Liver (tissue), 9 donors: ENCODE measurements around the gene SUCLG2. TPM values are rescaled to one million over a fixed set of nuclear protein-coding genes. Genes with fewer than 3 reads are reported as not detected.

ENCODE experiments used
- DNase-seq: peaks from one replicate; pipeline ENCODE4 v3.0.0-alpha.2; 2017; ENCODE audit warnings: low spot score
- H3K27ac ChIP-seq, 2 donors: one replicate each; pipeline ENCODE4 v1.7.0; 2013; ENCODE audit warnings: inconsistent platforms in 2 of 2, low read length in 2 of 2, control low read depth in 1 of 2, low read depth in 1 of 2, mild to moderate bottlenecking in 1 of 2
- H3K27me3 ChIP-seq, 4 donors: one replicate each; pipeline versions ENCODE4 v1.6.1 to v1.7.0; 2013; ENCODE audit warnings: low read length in 3 of 4, inconsistent platforms in 1 of 4, mild to moderate bottlenecking in 1 of 4, moderate library complexity in 1 of 4; ENCODE audit not compliant: control insufficient read depth in 4 of 4, insufficient read depth in 4 of 4
- H3K36me3 ChIP-seq, 4 donors: one replicate each; pipeline versions ENCODE4 v1.6.1 to v1.7.0; 2013; ENCODE audit warnings: low read length in 3 of 4, mild to moderate bottlenecking in 3 of 4, low read depth in 1 of 4, moderate library complexity in 1 of 4; ENCODE audit not compliant: control insufficient read depth in 4 of 4, insufficient read depth in 3 of 4
- H3K4me1 ChIP-seq, 4 donors: one replicate each; pipeline versions ENCODE4 v1.6.1 to v1.7.0; 2013; ENCODE audit warnings: low read length in 3 of 4, mild to moderate bottlenecking in 3 of 4, moderate library complexity in 1 of 4; ENCODE audit not compliant: control insufficient read depth in 4 of 4, insufficient read depth in 4 of 4
- H3K4me3 ChIP-seq, 3 donors: one replicate each; pipeline versions ENCODE4 v1.6.1 to v1.7.0; 2013; ENCODE audit warnings: low read length in 3 of 3, control low read depth in 1 of 3, low read depth in 1 of 3, mild to moderate bottlenecking in 1 of 3
- H3K9ac ChIP-seq, 2 donors: one replicate each; pipeline ENCODE4 v1.7.0; 2013; ENCODE audit warnings: low read length in 2 of 2, mild to moderate bottlenecking in 2 of 2, moderate library complexity in 2 of 2, control low read depth in 1 of 2, low read depth in 1 of 2
- H3K9me3 ChIP-seq, 4 donors: one replicate each; pipeline versions ENCODE4 v1.6.1 to v1.7.0; 2013; ENCODE audit warnings: low read length in 3 of 4; ENCODE audit not compliant: control insufficient read depth in 4 of 4
- EGR1 ChIP-seq, 2 donors: IDR thresholded peaks; 2 replicates each; pipeline ENCODE4 v1.6.1; 2016 to 2018; ENCODE audit warnings: antibody characterized with exemption in 2 of 2, low read depth in 2 of 2
- FOXA1 ChIP-seq: IDR thresholded peaks from 2 replicates; pipeline ENCODE4 v1.6.1; 2016; ENCODE audit warnings: antibody characterized with exemption
- FOXA2 ChIP-seq: IDR thresholded peaks from 2 replicates; pipeline ENCODE4 v1.6.1; 2016; ENCODE audit warnings: antibody characterized with exemption
- HNF4A ChIP-seq, 2 donors: conservative IDR thresholded peaks; 2 replicates each; pipeline ENCODE4 v1.6.1; 2016; ENCODE audit warnings: antibody characterized with exemption in 2 of 2, mild to moderate bottlenecking in 2 of 2
- HNF4G ChIP-seq: IDR thresholded peaks from 2 replicates; pipeline ENCODE4 v1.6.1; 2016; ENCODE audit warnings: antibody characterized with exemption
- JUND ChIP-seq, 2 donors: IDR thresholded peaks; 2 replicates each; pipeline ENCODE4 v1.6.1; 2016; ENCODE audit warnings: antibody characterized with exemption in 2 of 2
- NR2F2 ChIP-seq: IDR thresholded peaks from 2 replicates; pipeline ENCODE4 v1.6.1; 2016; ENCODE audit warnings: antibody characterized with exemption
- RAD21 ChIP-seq, 2 donors: IDR thresholded peaks; 2 replicates each; pipeline ENCODE4 v1.6.1; 2016; ENCODE audit warnings: antibody characterized with exemption in 2 of 2, mild to moderate bottlenecking in 2 of 2
- RXRA ChIP-seq, 2 donors: IDR thresholded peaks; 2 replicates each; pipeline ENCODE4 v1.6.1; 2017 to 2018; ENCODE audit warnings: antibody characterized with exemption in 2 of 2, mild to moderate bottlenecking in 1 of 2
- SP1 ChIP-seq: IDR thresholded peaks from 2 replicates; pipeline ENCODE4 v1.6.1; 2018; ENCODE audit warnings: antibody characterized with exemption, mild to moderate bottlenecking
- TAF1 ChIP-seq: conservative IDR thresholded peaks from 2 replicates; pipeline ENCODE4 v1.6.1; 2016; ENCODE audit warnings: antibody characterized with exemption, mild to moderate bottlenecking
- YY1 ChIP-seq: IDR thresholded peaks from 2 replicates; pipeline ENCODE4 v1.6.1; 2016; ENCODE audit warnings: antibody characterized with exemption, mild to moderate bottlenecking
- WGBS: extraction: QIAGEN DNeasy Blood & Tissue Kit; methylation state at CpG from one replicate; pipeline ENCODE4 v1.1.7; 2013; 5-methylcytosine and 5-hydroxymethylcytosine counted together
- polyA plus RNA-seq, 2 donors: library from polyadenylated mRNA; stranded (reverse) in 1 of 2; unstranded in 1 of 2; fragments of 200-250 nt in 1 of 2; fragments of >200 nt in 1 of 2; fragmentation: Nextera tagmentation in 1 of 2; extraction: Ambion mirVana in 1 of 2; gene quantifications; one replicate each; pipeline versions ENCODE4 v1.2.1 to v1.2.3, GENCODE V29; 2013 to 2015
- total RNA-seq, 2 donors: library from RNA; depleted of rRNA; stranded (reverse); fragments of >200 nt; gene quantifications; one replicate each; pipeline ENCODE4 v1.2.3, GENCODE V29; 2014
- TF ChIP-seq, protein P1 (sequence below): IDR thresholded peaks from 2 replicates; pipeline ENCODE4 v1.6.1; 2016; ENCODE audit warnings: antibody characterized with exemption, mild to moderate bottlenecking
- TF ChIP-seq, protein P2 (sequence below): IDR thresholded peaks from 2 replicates; pipeline ENCODE4 v1.6.1; 2016; ENCODE audit warnings: antibody characterized with exemption
- TF ChIP-seq, protein P3 (sequence below): IDR thresholded peaks from 2 replicates; pipeline ENCODE4 v1.6.1; 2016; ENCODE audit warnings: antibody characterized with exemption
- TF ChIP-seq, protein P4 (sequence below): IDR thresholded peaks from 2 replicates; pipeline ENCODE4 v1.6.1; 2016; ENCODE audit warnings: antibody characterized with exemption
- TF ChIP-seq, protein P5 (sequence below): fragments of 150-350 bp; IDR thresholded peaks from 2 replicates; pipeline ENCODE4 v1.5.1; 2017; ENCODE audit warnings: improper control_type of control experiment, low read depth, low read length; ENCODE audit not compliant: missing input control
- donor health status: healthy.
- donor health status: healthy.
- donor health status: healthy.
- donor health status: healthy.
- donor health status: healthy.

The SUCLG2 gene
- total and polyA plus RNA-seq, 4 donors, result 45.3 to 114 (median 92.8) TPM

DNA sequence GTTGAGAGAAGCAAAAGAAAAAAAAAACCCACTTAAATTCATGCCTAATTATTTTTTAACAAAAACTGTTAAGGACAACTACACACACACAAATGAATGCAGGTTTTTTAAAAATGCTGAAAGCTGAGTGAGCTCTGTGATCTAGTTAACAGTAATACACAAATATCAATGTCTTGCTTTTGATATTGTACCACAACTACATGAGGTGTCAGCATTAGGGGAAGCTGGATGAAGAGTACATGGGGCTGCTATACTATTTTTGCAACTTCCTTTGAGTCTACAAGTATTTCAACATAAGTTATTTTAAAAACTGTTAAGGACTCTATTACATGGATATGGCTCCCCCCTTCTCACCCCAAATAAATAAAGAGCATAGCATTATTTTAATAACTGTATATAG, 44.7 kb downstream of the SUCLG2 start (continued):
- TF ChIP-seq, protein P1, sequence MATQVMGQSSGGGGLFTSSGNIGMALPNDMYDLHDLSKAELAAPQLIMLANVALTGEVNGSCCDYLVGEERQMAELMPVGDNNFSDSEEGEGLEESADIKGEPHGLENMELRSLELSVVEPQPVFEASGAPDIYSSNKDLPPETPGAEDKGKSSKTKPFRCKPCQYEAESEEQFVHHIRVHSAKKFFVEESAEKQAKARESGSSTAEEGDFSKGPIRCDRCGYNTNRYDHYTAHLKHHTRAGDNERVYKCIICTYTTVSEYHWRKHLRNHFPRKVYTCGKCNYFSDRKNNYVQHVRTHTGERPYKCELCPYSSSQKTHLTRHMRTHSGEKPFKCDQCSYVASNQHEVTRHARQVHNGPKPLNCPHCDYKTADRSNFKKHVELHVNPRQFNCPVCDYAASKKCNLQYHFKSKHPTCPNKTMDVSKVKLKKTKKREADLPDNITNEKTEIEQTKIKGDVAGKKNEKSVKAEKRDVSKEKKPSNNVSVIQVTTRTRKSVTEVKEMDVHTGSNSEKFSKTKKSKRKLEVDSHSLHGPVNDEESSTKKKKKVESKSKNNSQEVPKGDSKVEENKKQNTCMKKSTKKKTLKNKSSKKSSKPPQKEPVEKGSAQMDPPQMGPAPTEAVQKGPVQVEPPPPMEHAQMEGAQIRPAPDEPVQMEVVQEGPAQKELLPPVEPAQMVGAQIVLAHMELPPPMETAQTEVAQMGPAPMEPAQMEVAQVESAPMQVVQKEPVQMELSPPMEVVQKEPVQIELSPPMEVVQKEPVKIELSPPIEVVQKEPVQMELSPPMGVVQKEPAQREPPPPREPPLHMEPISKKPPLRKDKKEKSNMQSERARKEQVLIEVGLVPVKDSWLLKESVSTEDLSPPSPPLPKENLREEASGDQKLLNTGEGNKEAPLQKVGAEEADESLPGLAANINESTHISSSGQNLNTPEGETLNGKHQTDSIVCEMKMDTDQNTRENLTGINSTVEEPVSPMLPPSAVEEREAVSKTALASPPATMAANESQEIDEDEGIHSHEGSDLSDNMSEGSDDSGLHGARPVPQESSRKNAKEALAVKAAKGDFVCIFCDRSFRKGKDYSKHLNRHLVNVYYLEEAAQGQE, result no peak
- no peak for TF ChIP-seq SP1
- TF ChIP-seq, protein P2, sequence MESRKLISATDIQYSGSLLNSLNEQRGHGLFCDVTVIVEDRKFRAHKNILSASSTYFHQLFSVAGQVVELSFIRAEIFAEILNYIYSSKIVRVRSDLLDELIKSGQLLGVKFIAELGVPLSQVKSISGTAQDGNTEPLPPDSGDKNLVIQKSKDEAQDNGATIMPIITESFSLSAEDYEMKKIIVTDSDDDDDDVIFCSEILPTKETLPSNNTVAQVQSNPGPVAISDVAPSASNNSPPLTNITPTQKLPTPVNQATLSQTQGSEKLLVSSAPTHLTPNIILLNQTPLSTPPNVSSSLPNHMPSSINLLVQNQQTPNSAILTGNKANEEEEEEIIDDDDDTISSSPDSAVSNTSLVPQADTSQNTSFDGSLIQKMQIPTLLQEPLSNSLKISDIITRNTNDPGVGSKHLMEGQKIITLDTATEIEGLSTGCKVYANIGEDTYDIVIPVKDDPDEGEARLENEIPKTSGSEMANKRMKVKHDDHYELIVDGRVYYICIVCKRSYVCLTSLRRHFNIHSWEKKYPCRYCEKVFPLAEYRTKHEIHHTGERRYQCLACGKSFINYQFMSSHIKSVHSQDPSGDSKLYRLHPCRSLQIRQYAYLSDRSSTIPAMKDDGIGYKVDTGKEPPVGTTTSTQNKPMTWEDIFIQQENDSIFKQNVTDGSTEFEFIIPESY, result no peak

DNA sequence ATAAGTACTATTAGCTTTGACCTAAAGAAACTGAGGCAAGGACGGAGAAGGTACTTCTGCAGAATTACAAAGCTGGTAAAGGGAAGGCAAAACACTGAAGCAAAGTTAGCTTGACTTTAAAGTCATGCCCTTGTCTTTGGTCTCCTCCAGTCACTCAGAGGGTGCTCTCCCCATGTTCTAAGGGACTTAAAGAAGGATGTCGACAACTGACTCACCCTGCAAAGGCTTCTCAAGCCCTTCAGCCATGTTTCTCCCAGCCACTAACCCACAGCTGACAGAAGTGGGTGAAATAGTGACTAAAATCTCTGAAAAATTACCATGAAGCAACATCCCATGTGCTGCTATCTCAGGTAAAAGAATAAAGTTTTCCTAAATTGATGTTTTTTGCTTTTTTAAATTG, 46.4 kb downstream of the SUCLG2 start:
- Histone ChIP-seq H3K9me3 (no peaks in the 10 kb centered on the region), H3K4me3 (no peak overlapping the region), H3K36me3 (peaks cover 0 to 28% (median 22%) of the 10 kb centered on the region in 4 donors), H3K9ac (no peak overlapping the region), H3K27ac (no peak overlapping the region), H3K4me1 (no peaks in the 10 kb centered on the region), H3K27me3 (no peaks in the 10 kb centered on the region)
- TF ChIP-seq JUND (IDR thresholded peaks at IDR 0.05), result no peak
- no peak for TF ChIP-seq RAD21 (IDR thresholded peaks at IDR 0.05)
- no peak for TF ChIP-seq EGR1 (IDR thresholded peaks at IDR 0.05; ENCODE audit: low read depth in 2 of 2)
- TF ChIP-seq, protein P3, sequence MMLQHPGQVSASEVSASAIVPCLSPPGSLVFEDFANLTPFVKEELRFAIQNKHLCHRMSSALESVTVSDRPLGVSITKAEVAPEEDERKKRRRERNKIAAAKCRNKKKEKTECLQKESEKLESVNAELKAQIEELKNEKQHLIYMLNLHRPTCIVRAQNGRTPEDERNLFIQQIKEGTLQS, result no peak
- TF ChIP-seq NR2F2, result no peak
- TF ChIP-seq, protein P4, sequence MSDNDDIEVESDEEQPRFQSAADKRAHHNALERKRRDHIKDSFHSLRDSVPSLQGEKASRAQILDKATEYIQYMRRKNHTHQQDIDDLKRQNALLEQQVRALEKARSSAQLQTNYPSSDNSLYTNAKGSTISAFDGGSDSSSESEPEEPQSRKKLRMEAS, result no peak
- TF ChIP-seq TAF1, result no peak
- no peak for TF ChIP-seq FOXA2
- no peak for TF ChIP-seq FOXA1
- TF ChIP-seq HNF4A (conservative IDR thresholded peaks at IDR 0.05), result no peak
- TF ChIP-seq, protein P1, result no peak
- no peak for TF ChIP-seq RXRA (IDR thresholded peaks at IDR 0.05)
- no peak for TF ChIP-seq YY1
- no peak for TF ChIP-seq HNF4G
- TF ChIP-seq, protein P5, sequence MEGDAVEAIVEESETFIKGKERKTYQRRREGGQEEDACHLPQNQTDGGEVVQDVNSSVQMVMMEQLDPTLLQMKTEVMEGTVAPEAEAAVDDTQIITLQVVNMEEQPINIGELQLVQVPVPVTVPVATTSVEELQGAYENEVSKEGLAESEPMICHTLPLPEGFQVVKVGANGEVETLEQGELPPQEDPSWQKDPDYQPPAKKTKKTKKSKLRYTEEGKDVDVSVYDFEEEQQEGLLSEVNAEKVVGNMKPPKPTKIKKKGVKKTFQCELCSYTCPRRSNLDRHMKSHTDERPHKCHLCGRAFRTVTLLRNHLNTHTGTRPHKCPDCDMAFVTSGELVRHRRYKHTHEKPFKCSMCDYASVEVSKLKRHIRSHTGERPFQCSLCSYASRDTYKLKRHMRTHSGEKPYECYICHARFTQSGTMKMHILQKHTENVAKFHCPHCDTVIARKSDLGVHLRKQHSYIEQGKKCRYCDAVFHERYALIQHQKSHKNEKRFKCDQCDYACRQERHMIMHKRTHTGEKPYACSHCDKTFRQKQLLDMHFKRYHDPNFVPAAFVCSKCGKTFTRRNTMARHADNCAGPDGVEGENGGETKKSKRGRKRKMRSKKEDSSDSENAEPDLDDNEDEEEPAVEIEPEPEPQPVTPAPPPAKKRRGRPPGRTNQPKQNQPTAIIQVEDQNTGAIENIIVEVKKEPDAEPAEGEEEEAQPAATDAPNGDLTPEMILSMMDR, result no peak
- 98% methylated on average over 2 of the region's 2 CpGs for WGBS
- no peak for DNase-seq
